UCSD-AML1 (cell line): ENCODE data around the gene CRACDL.

Experiments
- DNase-seq: peaks from one replicate; lab custom pipeline; 2025; ENCODE audit not compliant: unreplicated experiment; lab: John Stamatoyannopoulos, UW

The CRACDL gene

DNA sequence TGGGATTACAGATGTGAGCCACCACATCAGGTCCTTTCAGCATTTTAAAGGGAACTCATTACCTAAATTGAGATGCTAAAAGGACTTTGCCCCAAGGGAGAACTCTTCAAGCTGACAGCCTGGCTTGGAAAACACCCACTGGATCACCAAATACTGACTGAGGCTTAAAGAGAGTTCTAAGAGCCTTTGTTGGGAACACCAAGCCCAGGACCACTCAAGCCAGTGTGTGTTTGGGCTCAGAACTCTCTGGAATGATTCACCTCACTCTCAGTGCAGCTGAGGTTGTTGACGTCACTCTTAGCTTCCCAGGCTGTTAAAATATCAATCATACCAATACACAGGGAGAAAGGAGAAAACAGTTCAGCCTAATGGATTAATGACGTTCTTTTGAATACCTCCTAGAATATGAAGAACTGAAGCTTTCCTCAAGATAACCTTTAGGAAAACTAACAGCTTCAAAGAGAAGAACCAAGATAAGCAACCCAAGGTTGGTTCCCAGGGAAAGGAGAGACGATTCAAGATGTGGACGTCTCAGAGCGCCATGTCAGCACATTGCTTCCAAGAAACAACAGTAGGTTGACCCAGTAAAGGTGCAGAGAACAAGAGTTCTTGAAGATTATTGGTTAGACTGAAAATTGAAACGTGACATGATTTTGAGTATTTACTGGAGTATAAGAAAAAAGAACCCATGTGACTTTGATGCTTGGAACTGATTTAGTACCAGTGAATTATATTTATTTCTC is 157.1 kb downstream of the CRACDL start:
- no peak for DNase-seq

DNA sequence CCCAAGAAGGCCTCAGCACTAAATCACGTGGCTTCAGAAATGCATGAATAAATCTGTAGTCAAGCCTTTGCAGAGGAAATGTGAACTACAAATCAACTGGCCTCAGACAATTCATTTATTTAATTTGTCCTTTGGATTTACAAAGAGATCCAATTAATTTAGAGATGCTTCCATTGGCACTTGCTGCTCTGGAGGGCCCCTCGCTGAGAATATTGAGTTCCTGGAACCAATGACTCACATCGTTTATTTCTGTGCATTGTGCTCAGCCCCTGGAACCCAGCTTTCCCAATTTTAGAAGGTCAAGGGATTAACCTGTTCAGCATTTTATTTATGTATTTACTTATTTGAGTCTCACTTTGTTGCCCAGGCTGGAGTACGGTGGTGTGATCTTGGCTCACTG is 157.9 kb downstream of the CRACDL start:
- no peak for DNase-seq

DNA sequence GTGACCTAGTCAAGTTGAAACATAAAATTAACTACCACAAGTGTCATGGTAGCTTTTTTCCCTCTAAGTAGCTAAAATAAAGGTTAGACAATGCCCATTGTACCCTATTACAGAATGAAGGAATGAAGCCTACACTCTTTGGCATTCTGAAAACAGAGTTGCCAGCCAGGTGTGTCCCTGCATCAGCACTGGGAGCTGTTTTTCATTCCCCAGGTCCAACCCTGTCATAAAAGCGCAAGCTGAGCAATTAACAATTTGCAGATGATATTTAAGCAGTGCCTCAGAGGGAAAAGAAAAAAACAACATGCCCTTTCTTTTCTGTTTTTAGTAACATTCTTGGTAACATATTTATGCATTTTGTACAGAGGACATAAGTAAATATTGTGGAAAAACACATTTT is 158.3 kb downstream of the CRACDL start:
- no peak for DNase-seq

DNA sequence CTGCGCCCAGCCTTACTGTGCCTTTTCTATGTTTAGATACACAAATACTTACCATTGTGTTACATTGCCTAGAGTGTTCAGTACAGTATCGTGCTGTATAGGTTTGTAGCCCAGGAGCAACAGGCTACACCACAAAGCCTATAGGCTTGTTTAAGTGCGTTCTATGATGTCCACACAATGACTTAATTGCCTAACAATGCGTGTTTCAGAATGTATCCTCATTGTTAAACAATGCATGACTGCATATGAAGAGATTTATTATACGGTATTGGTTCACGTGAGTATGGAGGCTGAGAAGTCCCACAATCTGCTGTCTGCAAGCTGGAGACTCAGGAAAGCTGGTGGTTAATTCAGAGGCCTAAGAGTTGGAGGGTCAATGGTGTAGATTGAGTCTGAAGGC is 158.9 kb downstream of the CRACDL start:
- no peak for DNase-seq

DNA sequence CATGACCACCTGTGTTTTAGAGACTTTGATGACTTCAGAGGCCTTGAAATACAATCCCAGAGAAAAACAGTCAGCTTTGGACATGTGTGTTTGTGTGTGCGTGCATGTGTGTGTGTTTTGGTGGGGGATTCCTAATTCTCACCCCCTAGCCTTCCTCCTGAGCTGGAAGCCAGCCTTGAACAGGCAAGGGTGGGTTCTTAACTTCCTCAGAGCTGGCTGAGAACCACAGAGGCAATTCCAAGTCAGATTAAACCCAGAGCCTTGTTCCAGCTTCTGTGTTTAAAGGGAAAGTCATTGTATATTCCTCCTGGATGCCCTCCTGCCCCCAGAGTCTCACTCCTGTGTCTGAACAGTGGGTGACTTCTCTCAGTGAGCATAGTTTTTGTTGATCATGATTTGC is 159.9 kb downstream of the CRACDL start:
- no peak for DNase-seq

DNA sequence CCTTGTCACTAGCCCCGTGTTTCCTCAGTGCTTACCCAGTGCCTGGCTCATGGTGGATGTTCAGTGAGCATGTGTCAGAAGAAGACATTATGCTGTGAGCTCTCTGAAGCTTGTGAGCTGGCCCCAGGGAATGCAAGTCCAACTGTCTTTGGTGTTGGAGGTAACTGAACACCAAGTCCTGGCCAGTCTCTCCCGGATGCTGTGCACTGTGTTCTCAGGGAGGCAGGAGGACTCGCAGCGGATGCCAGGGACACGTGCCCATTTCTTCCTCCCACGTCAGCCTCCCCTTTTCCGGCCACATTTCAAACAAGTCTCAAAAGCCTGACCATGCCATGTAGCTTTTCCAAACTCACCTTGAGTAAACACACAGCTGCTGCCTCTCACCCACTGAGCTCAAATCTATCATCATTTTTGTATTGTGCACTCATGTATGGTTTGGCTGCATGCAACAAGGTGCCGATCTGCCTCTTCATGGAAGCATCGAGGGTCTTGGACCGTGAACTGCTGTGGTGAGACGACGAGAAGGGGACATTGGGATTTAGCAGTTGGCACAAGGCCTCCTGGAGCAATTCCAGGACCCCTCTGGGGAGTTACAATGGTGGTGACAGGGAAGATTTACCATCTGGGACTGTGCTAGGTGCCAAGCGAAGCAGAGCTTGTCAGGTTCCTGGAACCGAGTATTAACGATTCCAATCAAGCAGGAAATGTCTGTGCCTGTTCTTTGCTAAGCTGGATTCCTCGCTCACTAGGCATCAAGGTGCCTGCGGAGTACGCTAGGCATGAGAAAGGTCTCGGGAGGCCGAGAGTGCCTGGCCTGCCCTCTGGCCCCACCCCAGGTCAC is 160.7 kb downstream of the CRACDL start:
- DNase-seq = no peak

DNA sequence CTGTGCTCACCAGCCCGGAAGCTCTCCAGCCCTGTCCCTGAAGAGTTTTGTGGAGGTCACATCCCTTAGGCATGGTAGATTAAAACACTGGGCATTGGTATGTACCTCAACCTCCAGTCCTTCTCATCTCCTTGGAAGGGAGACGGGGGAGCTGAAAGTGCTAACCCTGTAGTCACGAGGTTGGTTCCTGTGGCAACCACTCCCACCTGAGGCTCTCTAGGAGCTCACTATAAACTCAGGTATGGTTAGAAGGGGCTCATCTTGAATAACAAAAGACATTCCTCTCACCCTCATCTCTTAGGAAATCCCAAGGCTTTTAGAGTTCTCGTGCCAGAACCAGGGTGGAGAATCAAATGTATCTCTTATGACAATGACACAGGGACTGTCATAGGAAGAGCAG is 162.1 kb downstream of the CRACDL start:
- no peak for DNase-seq

DNA sequence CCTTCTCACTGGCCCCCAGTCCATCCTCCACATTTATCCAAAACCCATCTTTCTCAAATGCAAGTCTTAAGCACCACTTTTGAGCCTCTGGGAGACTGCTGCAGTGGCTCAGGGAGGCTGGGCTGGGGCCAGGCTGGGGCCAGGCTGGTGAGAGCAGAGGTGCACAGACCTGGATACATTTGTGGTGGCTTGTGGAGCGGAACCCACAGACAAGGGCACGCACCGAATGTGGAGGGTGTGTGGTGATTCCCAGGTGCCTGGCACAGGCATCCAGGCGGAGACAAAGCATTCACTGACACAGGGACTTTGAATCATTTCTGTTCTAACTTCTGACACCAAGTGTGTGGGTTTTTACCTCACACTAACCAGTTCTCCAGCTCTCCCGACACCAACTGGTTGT is 162.9 kb downstream of the CRACDL start:
- DNase-seq = no peak

DNA sequence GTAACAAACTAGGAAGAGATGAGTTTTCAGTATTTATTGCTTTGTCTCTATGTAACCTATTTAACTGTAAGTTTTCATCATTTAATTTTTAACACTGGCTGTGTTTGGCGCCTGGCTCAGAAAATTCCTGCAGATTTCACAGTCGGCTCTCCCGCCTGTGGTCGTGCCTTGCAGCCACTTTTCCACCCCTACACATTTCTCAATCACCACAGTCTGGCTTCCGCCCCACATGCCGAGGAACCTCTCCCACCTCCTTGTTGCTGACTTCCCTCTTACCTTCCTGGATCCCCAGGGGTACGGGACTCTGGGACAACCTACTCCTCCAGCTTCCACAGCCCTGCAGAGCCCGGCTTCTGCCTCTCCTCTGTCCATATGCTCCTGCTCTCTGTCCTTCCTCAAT is 163.5 kb downstream of the CRACDL start:
- DNase-seq = no peak

DNA sequence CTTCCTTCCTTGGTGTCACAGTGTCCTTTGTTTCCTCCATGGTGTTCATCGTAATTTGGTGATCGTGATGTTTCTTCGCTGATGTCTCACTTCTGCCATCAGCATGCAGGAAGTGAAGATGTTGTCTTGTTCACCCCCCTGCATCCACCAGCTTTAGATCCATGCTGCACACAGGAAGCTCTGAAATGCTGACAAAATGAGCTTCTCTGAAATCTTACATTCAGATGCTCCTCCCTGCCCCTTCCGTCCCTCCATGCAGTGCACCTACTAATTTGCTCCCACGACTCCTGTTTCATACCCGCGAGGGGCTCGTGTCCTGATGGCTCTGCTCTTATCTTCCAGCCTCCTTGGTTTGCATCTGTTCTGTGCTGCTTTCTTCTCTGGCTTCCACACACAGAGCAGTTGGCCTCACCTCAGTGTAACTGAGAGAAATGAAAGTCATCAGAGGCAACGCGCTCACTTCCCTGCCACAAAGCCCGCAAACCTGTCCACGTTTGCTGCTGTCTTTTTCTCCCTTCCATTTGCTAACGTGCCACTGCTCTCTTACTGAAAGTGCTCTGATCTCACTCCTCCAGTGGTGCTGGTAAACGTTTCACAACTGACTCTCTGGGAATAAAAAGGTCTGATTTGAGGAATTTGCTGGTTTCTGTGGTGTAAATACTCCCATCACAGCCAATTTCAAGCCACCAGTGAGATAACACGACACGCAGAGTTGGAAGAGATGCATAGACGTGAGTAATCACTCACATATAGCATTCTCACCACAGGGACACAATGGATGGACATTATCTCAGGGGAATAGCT is 164.1 kb downstream of the CRACDL start:
- no peak for DNase-seq

DNA sequence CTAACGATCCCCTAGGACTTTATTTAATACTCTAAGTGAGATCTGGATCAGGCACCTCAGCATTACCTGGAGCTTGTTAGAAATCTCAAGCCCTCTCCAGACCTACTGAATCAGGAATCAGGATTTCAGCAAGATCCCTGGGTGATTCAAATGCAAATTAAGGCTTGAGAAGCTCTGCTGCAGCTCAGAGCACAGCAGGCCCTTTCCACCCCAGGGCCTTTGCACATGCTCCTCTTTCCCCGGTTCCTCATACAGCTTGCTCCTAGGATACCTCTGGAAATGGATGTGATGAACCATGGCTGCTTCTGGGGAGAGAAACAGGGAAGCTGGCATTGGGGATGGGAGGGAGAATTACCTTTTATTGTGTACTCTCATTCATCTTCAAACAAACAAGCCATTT is 164.8 kb downstream of the CRACDL start:
- DNase-seq = no peak

DNA sequence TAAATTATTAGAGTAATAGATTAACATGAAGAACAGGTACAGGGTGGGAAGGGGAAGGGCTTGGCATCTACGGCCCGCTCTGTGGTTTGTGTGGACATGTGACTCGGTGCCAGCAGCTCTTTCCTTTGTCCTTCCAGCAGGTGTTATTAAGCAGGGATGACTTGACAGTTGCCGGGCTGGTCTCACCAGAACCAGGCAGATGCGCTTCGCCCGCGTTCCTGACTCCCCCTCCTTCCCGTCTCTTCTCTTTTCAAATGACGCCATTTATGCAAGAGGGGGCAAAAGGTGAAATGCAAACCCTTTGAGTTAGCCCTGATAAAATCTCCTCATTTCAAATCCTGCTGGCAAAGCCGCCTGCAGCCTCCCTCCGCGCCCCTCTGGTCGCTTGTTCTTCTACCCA is 166.2 kb downstream of the CRACDL start:
- DNase-seq = no peak

DNA sequence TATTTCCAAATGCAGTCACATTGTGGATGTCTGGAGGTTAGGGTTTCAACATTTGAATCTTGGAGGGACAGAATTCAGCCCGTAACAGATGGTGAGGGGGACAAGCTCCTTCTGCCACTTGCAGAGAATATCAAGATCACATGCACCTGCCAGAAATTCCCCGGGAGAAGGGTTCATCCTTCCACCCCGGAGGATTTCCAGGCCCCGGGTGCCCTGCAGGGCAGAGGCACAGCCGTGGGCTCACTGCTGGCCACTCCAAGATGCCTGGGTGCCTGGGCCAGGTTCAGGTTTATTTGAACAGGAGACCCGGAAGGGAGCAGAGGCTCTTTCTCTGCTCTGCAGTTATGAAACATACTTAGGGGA is 166.9 kb downstream of the CRACDL start:
- no peak for DNase-seq

DNA sequence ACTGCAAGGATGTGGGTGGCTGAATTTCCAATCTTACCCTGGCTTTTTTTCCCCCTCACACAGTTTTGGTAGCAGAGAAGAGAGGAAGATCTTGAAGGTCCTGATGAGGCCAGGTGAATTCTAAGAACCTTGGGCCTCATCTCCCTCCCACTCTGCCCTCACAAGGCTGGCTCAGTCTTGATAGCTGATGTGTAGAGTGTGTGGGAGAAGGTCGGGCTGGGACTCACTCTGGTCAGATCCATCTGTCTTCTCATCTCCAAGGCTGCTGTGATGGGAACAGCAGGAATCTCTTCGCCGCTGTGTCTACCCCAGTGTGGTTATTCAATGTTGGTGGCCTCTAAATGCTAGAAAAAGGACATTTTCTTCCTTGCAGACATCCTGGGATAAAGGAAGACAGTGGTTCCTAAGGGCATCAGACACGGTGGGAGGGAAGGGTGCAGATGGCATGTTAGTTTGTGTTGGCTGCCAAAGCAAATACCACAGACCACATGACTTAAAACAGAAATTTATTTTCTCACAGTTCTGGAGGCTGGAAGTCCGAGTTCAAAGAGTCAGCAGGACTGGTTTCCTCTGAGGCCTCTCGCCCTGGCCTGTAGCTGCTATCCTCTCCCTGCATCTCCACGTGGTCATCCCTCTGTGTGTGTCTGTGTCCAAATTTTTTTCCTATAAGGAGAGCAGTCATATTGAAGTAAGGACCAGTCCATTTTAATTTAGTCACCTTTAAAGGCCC is 167.5 kb downstream of the CRACDL start:
- DNase-seq = no peak

DNA sequence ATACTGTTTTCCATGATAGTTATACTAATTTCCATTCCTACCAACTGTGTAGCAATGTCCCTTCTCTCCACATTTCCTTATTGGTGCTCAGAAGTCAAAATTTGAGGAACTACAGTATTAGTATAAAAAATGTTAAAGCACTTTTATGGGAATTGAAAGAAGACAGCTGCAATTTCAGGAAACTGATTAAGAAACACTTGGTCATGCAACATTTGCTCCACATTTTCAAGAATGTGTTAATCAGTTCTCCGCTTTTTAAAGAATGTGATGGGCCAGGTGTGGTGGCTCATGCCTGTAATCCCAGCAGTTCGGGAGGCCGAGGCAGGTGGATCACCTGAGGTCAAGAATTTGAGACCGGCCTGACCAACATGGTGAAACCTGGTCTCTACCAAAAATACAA is 171.5 kb downstream of the CRACDL start:
- DNase-seq = no peak

DNA sequence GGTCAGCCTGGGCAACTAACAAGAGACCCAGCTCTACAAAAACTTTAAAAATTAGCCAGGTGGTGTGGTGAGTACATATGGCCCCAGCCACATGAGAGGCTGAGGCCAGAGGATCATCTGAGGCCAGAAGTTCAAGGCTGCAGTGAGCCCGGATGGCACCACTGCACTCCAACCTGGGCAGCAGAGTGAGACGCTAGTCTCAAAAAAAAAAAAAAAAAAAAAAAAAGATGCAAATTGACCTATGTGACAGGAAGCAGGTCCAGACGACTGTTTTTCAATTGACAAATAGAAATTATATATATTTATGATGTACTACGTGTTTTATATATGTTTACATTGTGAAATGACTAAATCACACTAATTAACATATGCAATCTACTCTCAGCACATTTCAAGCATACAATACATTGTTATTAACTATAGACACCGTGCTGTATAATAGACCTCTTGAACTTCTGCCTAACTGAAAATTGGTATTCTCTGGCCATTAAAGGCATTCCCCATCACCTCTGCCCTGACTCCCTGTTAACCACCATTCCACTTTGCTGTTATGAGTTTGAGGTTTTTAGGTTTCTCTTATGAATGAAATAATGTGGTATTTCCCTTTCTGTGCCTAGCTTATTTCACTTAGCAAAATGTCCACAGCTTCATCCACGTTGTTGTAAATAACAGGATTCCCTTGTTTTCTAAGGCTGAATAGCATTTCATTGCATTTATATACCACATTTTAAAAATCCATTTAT is 172.6 kb downstream of the CRACDL start:
- DNase-seq = no peak

DNA sequence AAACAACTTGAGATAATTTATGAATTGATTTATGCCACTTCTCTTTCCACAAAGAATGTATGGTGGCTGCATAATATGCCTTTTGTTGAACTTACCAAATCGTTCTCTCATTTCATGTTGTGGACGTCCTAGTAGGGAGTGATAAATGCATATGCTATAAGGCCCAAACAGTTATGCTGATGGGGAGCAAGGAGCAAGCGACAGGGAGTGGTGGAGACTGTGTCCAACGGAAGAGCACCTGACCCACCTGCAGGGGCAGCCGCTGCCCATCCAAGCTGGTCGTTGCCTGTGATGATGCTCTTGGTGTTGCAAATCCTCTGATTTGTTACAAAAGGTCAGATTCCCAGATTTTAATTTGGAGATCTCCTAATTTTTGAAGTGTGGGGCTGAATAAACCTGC is 174.1 kb downstream of the CRACDL start:
- DNase-seq = no peak

DNA sequence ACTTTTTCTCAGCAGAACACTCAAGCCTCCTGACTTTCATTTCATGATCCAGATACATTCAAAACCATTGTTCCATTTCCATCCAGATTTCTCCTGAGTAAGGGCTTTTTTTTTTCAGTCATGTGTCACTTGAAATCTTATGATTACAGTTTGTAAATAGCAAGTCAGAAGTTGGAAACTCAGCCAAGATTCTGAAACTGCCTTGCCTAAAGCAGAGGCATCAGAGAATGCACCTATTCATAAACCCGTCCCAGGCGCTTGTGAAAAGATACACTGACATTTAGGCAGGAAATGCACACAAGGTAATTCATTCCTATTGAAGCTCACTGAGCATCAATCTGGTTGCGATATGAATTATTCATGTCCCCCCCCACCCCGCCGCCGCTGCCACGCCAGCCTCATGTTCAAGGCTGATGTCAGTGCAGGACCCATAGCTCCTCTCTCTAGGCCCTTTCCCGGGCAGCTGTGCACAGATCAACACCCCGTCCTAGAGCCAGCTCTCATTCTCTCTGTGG is 174.7 kb downstream of the CRACDL start:
- DNase-seq = no peak

DNA sequence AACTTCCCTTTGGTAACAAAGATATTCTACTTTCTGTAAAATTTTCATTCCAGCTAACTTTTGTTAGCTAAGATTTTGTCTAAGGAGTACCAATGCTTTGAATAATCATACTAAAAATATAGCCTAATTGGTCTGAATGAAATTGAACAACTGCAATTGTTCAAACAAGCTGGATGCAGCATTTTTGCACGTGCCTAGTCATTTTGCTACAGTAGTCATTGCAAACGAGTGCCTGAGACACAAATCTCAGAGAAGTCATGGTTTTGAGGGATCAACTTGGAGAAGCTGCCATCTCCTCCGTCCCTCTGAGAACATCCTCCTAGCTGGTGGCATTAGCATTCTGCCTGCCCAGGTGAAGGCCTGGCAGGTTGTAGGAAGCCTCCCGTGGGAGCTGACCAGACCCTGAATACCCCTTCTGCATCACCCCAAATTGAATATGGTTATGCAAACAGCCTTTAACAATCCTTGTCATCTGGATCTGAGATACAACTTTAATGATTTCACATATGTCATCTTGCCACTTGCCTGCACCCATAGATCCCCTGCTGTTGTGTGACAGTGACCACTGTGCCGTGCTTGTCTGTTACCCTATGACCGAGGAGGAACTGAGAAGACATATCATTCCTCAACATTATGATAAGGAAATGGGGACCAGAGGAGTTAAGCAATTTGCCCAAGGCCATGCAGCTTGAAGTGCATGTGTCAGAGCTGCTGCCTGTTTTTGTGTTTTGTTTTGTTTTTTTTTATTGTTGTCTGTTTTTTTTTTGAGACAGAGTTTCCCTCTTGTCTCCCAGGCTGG is 176.0 kb downstream of the CRACDL start:
- no peak for DNase-seq
